Caco-2 (cell line): Measurements from ENCODE around the gene CLEC10A. TPM values are rescaled to one million over a fixed set of nuclear protein-coding genes. Genes with fewer than 3 reads are reported as not detected.

Source experiments
- BruUV-seq: library from RNA; stranded (reverse); fragments of 400-500 nt; replicated peaks from 2 replicates; lab custom pipeline; 2021; lab: Mats Ljungman, UMichigan
- CTCF ChIA-PET: fragments of 300-600 bp; sonication (Branson Sonifier 250); formaldehyde crosslinking; loops from one replicate; lab custom pipeline; 2022; ENCODE audit warnings: antibody characterized with exemption; lab: Charles Lee
- POLR2A ChIA-PET: fragments of 300-600 bp; sonication (Branson Sonifier 250); formaldehyde crosslinking; loops from one replicate; lab custom pipeline; 2022; ENCODE audit warnings: antibody characterized with exemption; lab: Charles Lee
- DNase-seq, 2 experiments: peaks; one replicate each; pipeline versions ENCODE4 v3.0.0 to v3.0.0-alpha.2; 2020 to 2022
- H3K27me3 ChIP-seq: replicated peaks from 2 replicates; pipeline ENCODE4 v1.6.0; 2011; ENCODE audit warnings: low read length; ENCODE audit not compliant: control insufficient read depth, insufficient read depth
- H3K36me3 ChIP-seq: 2 replicates; pipeline ENCODE4 v1.5.1; 2011; ENCODE audit warnings: low read length; ENCODE audit not compliant: control insufficient read depth, insufficient read depth
- H3K4me1 ChIP-seq: fragments of 250-450 bp; sonication (Bioruptor Pico); 2 replicates; pipeline ENCODE4 v1.5.1; 2020; ENCODE audit warnings: mild to moderate bottlenecking
- H3K4me3 ChIP-seq: 2 replicates; pipeline ENCODE4 v1.5.1; 2011; ENCODE audit warnings: low read depth, mild to moderate bottlenecking, control low read depth, low read length
- H3K9me3 ChIP-seq: fragments of 250-450 bp; sonication (Bioruptor Pico); 2 replicates; pipeline ENCODE4 v1.5.1; 2020; ENCODE audit warnings: mild to moderate bottlenecking, moderate library complexity
- H3K27ac Mint-ChIP-seq: one replicate; pipeline ENCODE4 v1.8.0; 2022; ENCODE audit warnings: mixed read lengths; ENCODE audit not compliant: unreplicated experiment
- H3K27me3 Mint-ChIP-seq: one replicate; pipeline ENCODE4 v1.8.0; 2022; ENCODE audit warnings: mixed read lengths; ENCODE audit not compliant: insufficient read depth, unreplicated experiment
- H3K36me3 Mint-ChIP-seq: one replicate; pipeline ENCODE4 v1.8.0; 2022; ENCODE audit warnings: mild to moderate bottlenecking, mixed read lengths; ENCODE audit not compliant: insufficient read depth, unreplicated experiment
- H3K4me1 Mint-ChIP-seq: one replicate; pipeline ENCODE4 v1.8.0; 2022; ENCODE audit warnings: low read depth, mixed read lengths; ENCODE audit not compliant: unreplicated experiment
- H3K4me3 Mint-ChIP-seq: one replicate; pipeline ENCODE4 v1.8.0; 2022; ENCODE audit warnings: mild to moderate bottlenecking, moderate library complexity, mixed read lengths; ENCODE audit not compliant: unreplicated experiment
- H3K9me3 Mint-ChIP-seq: one replicate; pipeline ENCODE4 v1.8.0; 2022; ENCODE audit warnings: mixed read lengths; ENCODE audit not compliant: unreplicated experiment
- CTCF ChIP-seq, 2 experiments: fragments of 200-600 bp in 1 of 2; IDR thresholded peaks; 1 replicate in 1 of 2; 2 replicates in 1 of 2; pipeline versions ENCODE4 v1.5.1 to v1.8.0; 2011 to 2022; ENCODE audit warnings: antibody characterized with exemption in 1 of 2, control low read depth in 1 of 2, inconsistent platforms in 1 of 2, low read depth in 1 of 2, low read length in 1 of 2, mild to moderate bottlenecking in 1 of 2, moderate library complexity in 1 of 2; ENCODE audit not compliant: insufficient read depth in 1 of 2, severe bottlenecking in 1 of 2, unreplicated experiment in 1 of 2
- intact Hi-C: fragments of 100-400 bp; cut with micrococcal nuclease; formaldehyde crosslinking; loops from one replicate; pipeline ENCODE4 v1.10.0; 2022; ENCODE audit not compliant: unreplicated experiment
- total RNA-seq: library from RNA; stranded (reverse); gene quantifications from 2 replicates; pipeline ENCODE4 v1.2.3, GENCODE V29; 2022

Gene CLEC10A
- total RNA-seq, 1 experiment from 2014 or later: not detected

GRCh38 chr17:7108981-7109380 is 28.9 kb upstream of the CLEC10A start:
- no peak for TF ChIP-seq CTCF (IDR thresholded peaks at IDR 0.05; ENCODE audit: insufficient read depth in 1 of 2, low read depth in 1 of 2, low read length in 1 of 2, severe bottlenecking in 1 of 2, unreplicated experiment in 1 of 2)
- ChIA-PET CTCF (no interaction called here), POLR2A (no interaction called here)
- no peaks in the 10 kb centered on the region; the same call in 1 of the 2 replicates for H3K36me3 ChIP-seq
- H3K4me1 Mint-ChIP-seq: peaks cover 17% of the 10 kb centered on the region
- H3K4me3 Mint-ChIP-seq: no peak overlapping the region
- no peaks in the 10 kb centered on the region for H3K36me3 Mint-ChIP-seq
- H3K27me3 Mint-ChIP-seq: no peaks in the 10 kb centered on the region
- BruUV-seq: no TSS peak
- no peaks in the 10 kb centered on the region for H3K27me3 ChIP-seq
- intact Hi-C loops: no loop called here
- no peak overlapping the region for H3K4me3 ChIP-seq
- no peaks in the 10 kb centered on the region for H3K9me3 Mint-ChIP-seq
- H3K9me3 ChIP-seq: no peaks in the 10 kb centered on the region
- peaks cover 8% of the 10 kb centered on the region for H3K4me1 ChIP-seq
- no peak for DNase-seq
- no peak overlapping the region for H3K27ac Mint-ChIP-seq

GRCh38 chr17:7108560-7108925 is 28.5 kb upstream of the CLEC10A start:
- Mint-ChIP-seq H3K4me1 (peaks cover 17% of the 10 kb centered on the region), H3K9me3 (no peaks in the 10 kb centered on the region), H3K36me3 (no peaks in the 10 kb centered on the region), H3K27ac (no peak overlapping the region), H3K27me3 (no peaks in the 10 kb centered on the region), H3K4me3 (no peak overlapping the region)
- no peak overlapping the region for H3K4me3 ChIP-seq
- CTCF ChIA-PET: no interaction called here
- peaks cover 3% of the 10 kb centered on the region for H3K4me1 ChIP-seq
- no peak for DNase-seq
- H3K27me3 ChIP-seq: no peaks in the 10 kb centered on the region
- no peak for TF ChIP-seq CTCF (IDR thresholded peaks at IDR 0.05; ENCODE audit: insufficient read depth in 1 of 2, low read depth in 1 of 2, low read length in 1 of 2, severe bottlenecking in 1 of 2, unreplicated experiment in 1 of 2)
- BruUV-seq: no TSS peak
- POLR2A ChIA-PET: no interaction called here
- H3K36me3 ChIP-seq: no peaks in the 10 kb centered on the region; the same call in 1 of the 2 replicates
- H3K9me3 ChIP-seq: no peaks in the 10 kb centered on the region
- intact Hi-C loops: no loop called here

GRCh38 chr17:7107795-7108559 is 27.9 kb upstream of the CLEC10A start:
- Mint-ChIP-seq H3K27me3 (no peaks in the 10 kb centered on the region), H3K9me3 (no peaks in the 10 kb centered on the region), H3K36me3 (no peaks in the 10 kb centered on the region), H3K4me1 (peaks cover 22% of the 10 kb centered on the region), H3K27ac (no peak overlapping the region), H3K4me3 (no peak overlapping the region)
- intact Hi-C loops: no loop called here
- no TSS peak for BruUV-seq
- no peak for TF ChIP-seq CTCF (IDR thresholded peaks at IDR 0.05; ENCODE audit: insufficient read depth in 1 of 2, low read depth in 1 of 2, low read length in 1 of 2, severe bottlenecking in 1 of 2, unreplicated experiment in 1 of 2)
- H3K4me1 ChIP-seq: no peaks in the 10 kb centered on the region
- ChIA-PET CTCF (no interaction called here), POLR2A (no interaction called here)
- no peaks in the 10 kb centered on the region for H3K9me3 ChIP-seq
- no peak overlapping the region for H3K4me3 ChIP-seq
- H3K27me3 ChIP-seq: no peaks in the 10 kb centered on the region
- no peaks in the 10 kb centered on the region; the same call in 1 of the 2 replicates for H3K36me3 ChIP-seq
- no peak for DNase-seq
